ENCODE results near the gene SLC13A5. TPM values are rescaled to one million over a fixed set of nuclear protein-coding genes. Genes with fewer than 3 reads are reported as not detected.
"Not testable (repeated sequence)": the region's sequence is repeated elsewhere in the genome, so short reads cannot be mapped to it uniquely, and the experiment has no call there.

SLC13A5 gene
- total RNA-seq, 4 donors from 2014 or later, result 0.34 TPM; not detected in 3

- intact Hi-C loops (cut with DNase I), result no loop called here
- H3K27ac ChIP-seq (replicated peaks in 1 of 4), result no peak overlapping the region
- DNase-seq (ENCODE audit: extremely low spot score), result no peak
- no peaks in the 10 kb centered on the region for H3K36me3 ChIP-seq
- H3K4me1 ChIP-seq, result peaks cover 0 to 7% (median 3%) of the 10 kb centered on the region in 4 donors
- H3K4me3 ChIP-seq, result no peak overlapping the region
- TF ChIP-seq EP300 (IDR thresholded peaks at IDR 0.05), result no peak
- no peak for TF ChIP-seq POLR2A (IDR thresholded peaks at IDR 0.05; ENCODE audit: low read depth)
- TF ChIP-seq, protein P1, sequence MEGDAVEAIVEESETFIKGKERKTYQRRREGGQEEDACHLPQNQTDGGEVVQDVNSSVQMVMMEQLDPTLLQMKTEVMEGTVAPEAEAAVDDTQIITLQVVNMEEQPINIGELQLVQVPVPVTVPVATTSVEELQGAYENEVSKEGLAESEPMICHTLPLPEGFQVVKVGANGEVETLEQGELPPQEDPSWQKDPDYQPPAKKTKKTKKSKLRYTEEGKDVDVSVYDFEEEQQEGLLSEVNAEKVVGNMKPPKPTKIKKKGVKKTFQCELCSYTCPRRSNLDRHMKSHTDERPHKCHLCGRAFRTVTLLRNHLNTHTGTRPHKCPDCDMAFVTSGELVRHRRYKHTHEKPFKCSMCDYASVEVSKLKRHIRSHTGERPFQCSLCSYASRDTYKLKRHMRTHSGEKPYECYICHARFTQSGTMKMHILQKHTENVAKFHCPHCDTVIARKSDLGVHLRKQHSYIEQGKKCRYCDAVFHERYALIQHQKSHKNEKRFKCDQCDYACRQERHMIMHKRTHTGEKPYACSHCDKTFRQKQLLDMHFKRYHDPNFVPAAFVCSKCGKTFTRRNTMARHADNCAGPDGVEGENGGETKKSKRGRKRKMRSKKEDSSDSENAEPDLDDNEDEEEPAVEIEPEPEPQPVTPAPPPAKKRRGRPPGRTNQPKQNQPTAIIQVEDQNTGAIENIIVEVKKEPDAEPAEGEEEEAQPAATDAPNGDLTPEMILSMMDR (IDR thresholded peaks at IDR 0.05), result no peak
- TF ChIP-seq POLR2AphosphoS5 (IDR thresholded peaks at IDR 0.05), result no peak
- WGBS, result 41% methylated on average over 9 of the region's 11 CpGs
- peaks cover 0 to 55% (median 0%) of the 10 kb centered on the region in 4 donors for H3K27me3 ChIP-seq
- no peaks in the 10 kb centered on the region for H3K9me3 ChIP-seq
These were observed 52.2 kb downstream of the SLC13A5 start for GRCh38 chr17:6660805-6661463.

DNA sequence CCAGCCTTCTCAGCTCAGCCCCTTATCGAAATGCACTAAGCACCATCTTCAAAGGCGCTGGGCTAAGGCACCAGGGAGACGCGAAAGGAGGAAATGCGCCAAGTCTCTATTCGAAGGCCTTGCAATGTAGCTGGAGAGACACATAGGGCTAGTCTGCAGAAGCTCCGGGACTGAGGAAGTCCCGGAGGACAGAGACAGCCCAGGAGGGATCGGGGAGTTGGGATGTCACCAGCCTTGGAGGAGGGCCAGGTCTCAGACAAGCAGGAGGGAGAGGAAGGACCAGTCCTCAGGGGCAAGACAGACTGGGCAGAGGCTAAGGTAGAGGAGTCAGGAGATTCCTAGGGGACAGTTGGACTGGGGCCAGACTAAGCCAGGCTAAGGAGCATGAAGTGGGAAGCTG is 53.1 kb downstream of the SLC13A5 start:
- no peaks in the 10 kb centered on the region for H3K9me3 ChIP-seq
- no peak overlapping the region for H3K4me3 ChIP-seq
- H3K27me3 ChIP-seq, result peaks cover 0 to 60% (median 2%) of the 10 kb centered on the region in 4 donors
- peaks cover 0 to 12% (median 6%) of the 10 kb centered on the region in 4 donors for H3K4me1 ChIP-seq
- no peaks in the 10 kb centered on the region for H3K36me3 ChIP-seq
- 72% methylated on average over 9 of the region's 9 CpGs for WGBS
- intact Hi-C loops (cut with DNase I), result no loop called here
- no peak for DNase-seq (ENCODE audit: extremely low spot score)
- TF ChIP-seq, protein P1 (IDR thresholded peaks at IDR 0.05), result no peak
- TF ChIP-seq EP300 (IDR thresholded peaks at IDR 0.05), result no peak
- H3K27ac ChIP-seq (replicated peaks in 1 of 4), result no peak overlapping the region

DNA sequence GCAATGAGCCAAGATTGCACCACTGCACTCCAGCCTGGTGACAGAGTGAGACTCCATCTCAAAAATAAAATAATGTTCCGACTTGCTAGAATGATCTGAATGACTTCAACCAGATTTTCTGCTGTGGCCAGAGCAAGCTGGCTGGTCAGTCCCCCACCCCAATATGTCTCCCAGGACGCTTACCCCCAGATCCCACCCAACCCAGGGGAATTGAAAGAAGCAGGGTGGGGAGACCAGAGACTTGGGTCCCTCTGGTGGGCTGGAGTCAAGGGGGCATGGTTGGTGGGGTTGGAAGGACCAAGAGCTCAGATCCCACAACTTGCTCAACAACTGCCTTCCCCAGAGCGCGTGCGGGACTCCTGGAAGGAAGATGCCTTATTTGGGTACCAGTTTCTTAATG is 54.8 kb downstream of the SLC13A5 start:
- intact Hi-C loops (cut with DNase I); H3K4me3 ChIP-seq; DNase-seq (ENCODE audit: extremely low spot score); H3K9me3 ChIP-seq; H3K36me3 ChIP-seq; H3K27ac ChIP-seq (replicated peaks in 1 of 4): not testable (repeated sequence)
- Histone ChIP-seq H3K4me1 (peaks cover 0 to 21% (median 10%) of the 10 kb centered on the region in 4 donors), H3K27me3 (peaks cover 0 to 77% (median 5%) of the 10 kb centered on the region in 4 donors)
- WGBS, result 100% methylated on average over 2 of the region's 5 CpGs

- Histone ChIP-seq H3K4me3 (no peak overlapping the region), H3K4me1 (peaks cover 0 to 26% (median 12%) of the 10 kb centered on the region in 4 donors), H3K36me3 (no peaks in the 10 kb centered on the region), H3K27me3 (peaks cover 0 to 73% (median 5%) of the 10 kb centered on the region in 4 donors), H3K9me3 (peaks cover 0 to 7% (median 0%) of the 10 kb centered on the region in 4 donors), H3K27ac (replicated peaks in 1 of 4) (no peak overlapping the region)
- intact Hi-C loops (cut with DNase I), result no loop called here
- 72% methylated on average over 17 of the region's 18 CpGs for WGBS
- DNase-seq (ENCODE audit: extremely low spot score), result no peak
- TF ChIP-seq POLR2A (IDR thresholded peaks at IDR 0.05; ENCODE audit: low read depth) (no peak), POLR2AphosphoS5 (IDR thresholded peaks at IDR 0.05) (no peak), EP300 (IDR thresholded peaks at IDR 0.05) (no peak)
- TF ChIP-seq, protein P1 (IDR thresholded peaks at IDR 0.05), result no peak
These were observed 55.4 kb downstream of the SLC13A5 start for GRCh38 chr17:6657633-6658287.

DNA sequence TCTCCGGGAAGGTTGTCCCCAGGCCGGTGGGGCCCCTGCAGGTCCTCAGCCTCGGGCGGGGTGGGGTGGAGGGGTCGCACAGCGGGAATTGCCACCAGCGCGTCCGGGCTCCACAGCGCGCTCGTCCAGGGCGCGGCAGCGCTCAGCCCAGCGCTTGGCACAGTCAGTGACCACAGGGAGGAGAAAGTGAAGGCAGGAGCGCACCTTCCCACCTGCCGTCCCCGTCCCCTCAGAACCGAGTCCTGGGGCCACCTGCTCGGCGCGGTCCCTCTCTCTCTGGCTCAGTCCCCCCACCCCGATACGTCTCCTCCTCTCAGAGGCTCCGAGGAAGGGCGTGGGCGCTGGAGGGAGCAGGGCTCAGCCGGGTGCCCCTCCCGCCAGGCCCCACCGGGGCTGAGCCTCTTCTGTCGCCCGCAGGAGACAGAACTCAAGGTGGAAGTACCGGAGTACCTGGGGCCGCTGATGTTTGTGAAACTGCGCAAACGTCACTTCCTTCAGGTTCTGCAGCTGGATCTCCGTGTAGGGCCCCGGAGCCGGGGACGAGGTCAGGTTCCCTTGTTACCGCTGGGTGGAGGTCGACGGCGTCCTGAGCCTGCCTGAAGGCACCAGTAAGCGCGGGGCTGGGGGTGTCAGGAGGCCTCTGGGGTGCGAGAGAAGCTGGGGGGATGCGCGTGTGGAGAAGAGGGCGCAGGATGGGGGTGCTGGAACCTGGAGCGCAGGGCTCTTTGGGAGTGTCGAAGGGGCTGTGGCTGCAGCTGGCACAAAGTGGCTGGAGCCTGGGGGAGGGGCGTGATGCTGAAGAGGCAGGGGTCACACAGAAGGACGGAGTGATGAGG is 56.2 kb downstream of the SLC13A5 start:
- H3K4me1 ChIP-seq, result peaks cover 6 to 34% (median 20%) of the 10 kb centered on the region in 4 donors
- peak overlapping the region in 2 of 4 donors; percentile 7 to 34 for H3K4me3 ChIP-seq
- peaks cover 0 to 67% (median 5%) of the 10 kb centered on the region in 4 donors for H3K27me3 ChIP-seq
- intact Hi-C loops (cut with DNase I); H3K9me3 ChIP-seq; H3K36me3 ChIP-seq; DNase-seq (ENCODE audit: extremely low spot score); H3K27ac ChIP-seq (replicated peaks in 1 of 4): not testable (repeated sequence)
- WGBS, result 11% methylated on average over 28 of the region's 55 CpGs

DNA sequence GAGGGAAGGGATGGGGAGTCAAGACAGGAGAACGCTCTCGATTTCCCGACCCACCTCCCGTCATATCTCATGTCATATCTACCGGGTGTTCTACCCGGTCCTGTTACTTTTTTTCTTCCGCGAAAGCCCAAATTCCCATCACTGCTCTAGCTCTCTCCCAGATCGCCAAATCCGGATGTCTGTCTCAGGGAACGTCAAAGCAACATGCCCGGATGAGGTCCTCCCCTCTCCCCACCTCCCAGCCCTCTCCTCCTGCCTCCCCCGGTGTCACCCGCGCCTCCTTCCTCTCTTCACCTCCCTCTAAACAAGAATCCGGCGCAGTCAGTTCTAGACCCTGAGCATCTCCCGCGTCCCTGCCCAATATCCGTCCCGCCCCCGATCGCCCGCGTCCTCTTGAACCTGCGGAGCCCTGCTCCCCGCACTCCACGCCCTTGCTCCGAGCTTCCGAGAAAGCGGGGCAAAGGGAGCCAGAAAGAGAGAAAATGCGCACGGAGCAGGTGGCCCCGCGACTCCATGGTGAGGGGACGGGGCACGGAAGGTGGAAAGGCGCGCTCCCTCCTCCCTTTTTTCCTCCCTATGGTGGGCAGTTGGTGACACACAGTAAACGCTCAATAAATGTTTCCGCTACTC is 57.3 kb downstream of the SLC13A5 start:
- H3K9me3 ChIP-seq; H3K27ac ChIP-seq (replicated peaks in 1 of 4); DNase-seq (ENCODE audit: extremely low spot score); intact Hi-C loops (cut with DNase I); H3K36me3 ChIP-seq: not testable (repeated sequence)
- Histone ChIP-seq H3K4me3 (peak overlapping the region in 1 of 4 donors; percentile 20), H3K4me1 (peaks cover 8 to 39% (median 25%) of the 10 kb centered on the region in 4 donors), H3K27me3 (peaks cover 0 to 64% (median 5%) of the 10 kb centered on the region in 4 donors)
- 12% methylated on average over 8 of the region's 41 CpGs for WGBS

Data from esophagus muscularis mucosa (tissue), 4 donors.